ENCODE data around the gene ANGPTL2.

ANGPTL2 gene

GRCh38 chr9:127064335-127064734 is 58.1 kb downstream of the ANGPTL2 start:
- in situ Hi-C loops (cut with MboI; ENCODE audit: low pct_unique_long_range_greater_than_20kb, low sequenced_read_pairs), result no loop called here
- DNase-seq, result no peak

- no peak for DNase-seq
- in situ Hi-C loops (cut with MboI; ENCODE audit: low pct_unique_long_range_greater_than_20kb, low sequenced_read_pairs), result no loop called here
Measured at GRCh38 chr9:127061411-127061810, 61.0 kb downstream of the ANGPTL2 start.

GRCh38 chr9:127059765-127060361 is 62.6 kb downstream of the ANGPTL2 start:
- in situ Hi-C loops (cut with MboI; ENCODE audit: low pct_unique_long_range_greater_than_20kb, low sequenced_read_pairs), result no loop called here
- DNase-seq, result no peak

DNA sequence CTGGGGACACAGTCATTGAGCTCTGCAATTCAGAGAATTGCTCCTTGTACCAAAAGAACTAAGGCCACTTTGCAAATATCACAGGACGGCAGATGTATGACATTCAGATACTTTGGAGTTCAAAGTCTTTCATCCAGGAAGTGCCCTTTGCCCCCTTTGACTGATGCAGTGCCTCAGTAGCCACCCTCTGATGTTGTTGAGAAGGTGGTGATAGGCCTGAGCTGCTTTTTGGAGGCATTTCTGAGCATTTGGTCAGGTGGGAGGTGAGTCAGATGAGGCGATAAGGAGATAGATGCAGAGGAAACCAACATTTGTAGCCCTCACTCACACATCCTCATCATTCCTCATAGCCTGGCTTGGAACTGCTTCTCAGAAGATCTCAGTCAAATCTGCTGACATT is 63.4 kb downstream of the ANGPTL2 start:
- in situ Hi-C loops (cut with MboI; ENCODE audit: low pct_unique_long_range_greater_than_20kb, low sequenced_read_pairs), result no loop called here
- DNase-seq, result no peak

DNA sequence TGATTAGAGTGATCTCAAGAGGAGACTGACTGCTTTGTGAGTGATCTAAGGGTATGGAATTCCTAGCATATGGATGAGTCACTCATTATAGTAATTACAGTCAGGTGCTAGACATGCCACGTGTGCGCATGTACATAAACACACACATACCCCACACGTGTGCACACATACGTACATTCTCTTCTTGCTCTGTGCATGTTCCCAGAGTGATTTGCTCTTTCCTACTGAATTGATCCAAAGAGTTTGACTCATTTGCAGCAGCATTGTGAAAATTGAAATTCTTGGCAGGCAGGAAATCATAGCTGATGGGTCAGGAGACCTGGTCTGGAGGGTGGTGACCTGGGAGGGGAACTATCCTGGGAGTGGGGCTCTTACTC is 63.8 kb downstream of the ANGPTL2 start:
- in situ Hi-C loops (cut with MboI; ENCODE audit: low pct_unique_long_range_greater_than_20kb, low sequenced_read_pairs), result no loop called here
- no peak for DNase-seq

- in situ Hi-C loops (cut with MboI; ENCODE audit: low pct_unique_long_range_greater_than_20kb, low sequenced_read_pairs), result no loop called here
- DNase-seq, result no peak
Measured at GRCh38 chr9:127058011-127058644, 64.3 kb downstream of the ANGPTL2 start.

- in situ Hi-C loops (cut with MboI; ENCODE audit: low pct_unique_long_range_greater_than_20kb, low sequenced_read_pairs), result no loop called here
- no peak for DNase-seq
Measured at GRCh38 chr9:127056446-127056845, 66.0 kb downstream of the ANGPTL2 start.

DNA sequence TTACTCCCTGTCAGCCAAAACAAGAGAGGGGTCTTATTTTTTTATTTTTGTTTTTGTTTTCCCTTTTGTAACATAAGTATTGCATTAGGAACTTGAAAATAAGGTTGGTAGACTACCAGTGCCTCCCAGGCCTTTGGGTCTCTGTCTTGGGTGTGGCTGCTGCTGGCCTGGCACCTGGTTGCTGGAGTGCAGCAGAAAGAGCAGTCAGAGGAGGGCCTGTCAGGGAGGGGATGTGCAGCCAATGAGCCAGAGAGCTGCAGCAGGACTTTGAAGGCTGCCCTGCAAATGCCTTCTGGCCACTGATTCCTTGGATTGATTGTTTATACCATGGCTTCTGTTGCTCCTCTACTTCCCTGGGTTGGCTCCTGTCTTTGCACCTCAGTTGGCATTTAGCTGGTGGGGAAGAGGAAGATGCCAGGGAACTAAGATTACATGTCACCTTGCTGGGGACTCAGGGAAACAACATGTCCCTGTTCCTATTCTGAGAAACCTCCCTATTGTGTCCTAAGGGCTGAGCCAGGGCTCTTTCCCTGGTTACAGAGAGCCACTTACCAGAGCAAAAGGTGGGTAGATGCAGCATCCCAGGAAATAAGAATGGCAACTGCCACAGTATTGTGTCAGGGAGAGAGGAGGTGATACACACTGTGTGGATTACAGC is 66.6 kb downstream of the ANGPTL2 start:
- in situ Hi-C loops (cut with MboI; ENCODE audit: low pct_unique_long_range_greater_than_20kb, low sequenced_read_pairs), result no loop called here
- no peak for DNase-seq

GRCh38 chr9:127053960-127054359 is 68.5 kb downstream of the ANGPTL2 start:
- in situ Hi-C loops (cut with MboI; ENCODE audit: low pct_unique_long_range_greater_than_20kb, low sequenced_read_pairs), result no loop called here
- no peak for DNase-seq

DNA sequence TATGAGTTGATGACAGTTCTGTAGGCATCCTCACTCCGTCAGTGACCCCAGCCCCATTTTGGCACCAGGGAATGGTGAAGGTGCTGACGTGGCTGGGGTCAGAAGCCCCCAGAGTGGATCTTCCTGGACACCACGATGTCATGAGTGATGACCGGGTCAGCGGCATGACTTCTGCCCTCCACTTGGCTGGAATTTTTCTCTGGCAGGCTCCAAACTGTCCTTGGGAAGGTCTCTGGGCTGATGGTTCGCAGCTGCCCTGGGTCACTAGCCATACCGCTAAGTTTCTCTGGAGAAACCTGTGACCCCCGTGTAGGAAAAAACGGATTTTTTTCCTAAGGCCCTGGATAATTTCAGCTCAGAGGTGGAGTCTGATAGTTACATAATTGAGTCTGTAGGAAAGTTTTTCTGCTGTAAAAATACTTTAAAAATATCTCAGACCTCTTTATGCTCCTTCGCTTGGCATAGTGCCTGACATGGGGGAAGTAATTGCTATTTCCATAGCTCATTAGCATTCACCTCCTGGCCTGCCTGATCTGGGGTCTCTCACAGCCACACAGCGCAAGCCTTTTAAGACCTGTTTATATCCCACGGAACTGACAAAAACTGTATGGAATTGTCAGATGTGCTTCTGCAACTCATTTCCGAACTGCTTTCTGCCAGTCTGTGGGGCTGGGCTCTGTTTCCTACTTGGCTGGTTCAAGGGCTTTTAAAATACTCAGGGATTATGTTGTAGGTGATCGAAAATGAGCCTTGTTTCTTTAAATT is 69.2 kb downstream of the ANGPTL2 start:
- in situ Hi-C loops (cut with MboI; ENCODE audit: low pct_unique_long_range_greater_than_20kb, low sequenced_read_pairs), result no loop called here
- no peak for DNase-seq

DNA sequence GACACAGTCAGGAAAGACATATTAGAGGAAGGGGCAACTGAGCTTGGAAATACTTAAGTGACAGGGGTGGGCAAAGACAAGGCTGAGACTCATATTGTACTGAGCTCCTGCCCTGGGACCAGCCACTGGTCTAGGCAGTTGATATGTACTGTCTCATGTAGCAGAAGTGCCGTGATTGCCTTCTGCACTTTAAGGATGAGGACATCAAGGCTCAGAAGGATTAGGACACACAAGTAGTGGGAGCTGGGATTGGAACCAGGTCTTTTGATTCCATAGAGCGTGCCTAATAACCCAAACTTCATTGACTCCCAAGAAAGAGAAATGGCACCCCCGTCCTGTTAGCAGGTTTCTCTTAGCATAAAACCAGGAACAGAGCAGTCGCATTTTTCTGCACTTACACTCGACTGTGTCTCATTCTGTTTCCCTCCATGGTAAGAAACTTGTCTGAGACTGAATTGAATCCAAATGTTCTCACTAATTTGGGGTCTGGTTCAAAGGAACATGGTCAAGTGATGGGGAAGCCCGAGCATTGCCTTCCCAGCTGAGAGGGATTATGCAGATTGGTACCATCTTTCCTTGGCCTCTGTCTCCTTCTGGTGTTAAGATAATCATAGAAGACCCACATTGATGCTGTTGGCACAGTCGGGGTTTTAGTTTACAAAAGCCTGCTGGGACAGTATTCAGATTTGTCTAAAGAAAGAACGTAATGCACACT is 70.4 kb downstream of the ANGPTL2 start:
- in situ Hi-C loops (cut with MboI; ENCODE audit: low pct_unique_long_range_greater_than_20kb, low sequenced_read_pairs), result no loop called here
- DNase-seq, result no peak

DNA sequence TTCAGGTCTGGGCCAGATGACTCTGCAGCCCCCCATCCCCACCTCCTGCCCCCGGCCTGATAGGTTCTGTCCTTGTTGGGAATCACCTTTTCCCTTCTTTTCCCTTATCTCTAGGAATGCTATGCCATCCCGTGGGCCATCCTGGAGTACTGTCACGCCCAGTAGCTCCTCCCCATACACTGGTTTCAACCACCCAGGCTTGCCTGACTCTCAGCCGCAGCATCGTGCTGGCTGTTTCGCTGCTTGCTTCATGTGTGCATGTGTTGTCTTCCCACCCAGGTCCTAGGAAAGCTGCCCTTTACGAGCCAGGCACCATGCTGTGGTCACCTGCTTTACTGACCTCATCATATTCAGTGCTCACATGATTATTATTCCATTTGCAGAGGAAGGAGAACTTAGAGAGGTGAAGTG is 71.8 kb downstream of the ANGPTL2 start:
- no peak for DNase-seq
- in situ Hi-C loops (cut with MboI; ENCODE audit: low pct_unique_long_range_greater_than_20kb, low sequenced_read_pairs), result no loop called here

GRCh38 chr9:127050152-127050551 is 72.3 kb downstream of the ANGPTL2 start:
- no peak for DNase-seq
- in situ Hi-C loops (cut with MboI; ENCODE audit: low pct_unique_long_range_greater_than_20kb, low sequenced_read_pairs), result no loop called here

GRCh38 chr9:127049581-127049980 is 72.9 kb downstream of the ANGPTL2 start:
- in situ Hi-C loops (cut with MboI; ENCODE audit: low pct_unique_long_range_greater_than_20kb, low sequenced_read_pairs), result no loop called here
- DNase-seq, result no peak

DNA sequence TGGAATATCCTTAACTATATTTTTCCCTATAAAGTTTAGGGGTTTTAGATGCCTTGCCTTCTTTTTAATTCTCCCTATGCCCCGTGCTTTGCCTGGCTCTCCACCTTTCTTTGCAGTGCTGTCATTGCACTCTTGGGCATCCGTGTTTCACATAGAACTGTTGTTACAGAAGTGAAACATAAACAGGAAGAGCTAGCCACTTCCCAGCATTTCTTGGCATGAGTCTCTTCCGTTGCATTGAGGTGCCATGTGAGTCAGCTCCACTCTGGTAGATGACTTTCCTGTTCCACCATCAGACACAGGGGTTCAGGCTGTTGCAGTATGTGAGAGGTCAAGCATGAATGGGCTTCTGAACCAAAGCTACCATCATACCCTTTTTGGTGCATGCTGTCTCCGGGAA is 73.4 kb downstream of the ANGPTL2 start:
- in situ Hi-C loops (cut with MboI; ENCODE audit: low pct_unique_long_range_greater_than_20kb, low sequenced_read_pairs), result no loop called here
- no peak for DNase-seq

GRCh38 chr9:127047971-127048370 is 74.5 kb downstream of the ANGPTL2 start:
- DNase-seq, result no peak
- in situ Hi-C loops (cut with MboI; ENCODE audit: low pct_unique_long_range_greater_than_20kb, low sequenced_read_pairs), result no loop called here

- in situ Hi-C loops (cut with MboI; ENCODE audit: low pct_unique_long_range_greater_than_20kb, low sequenced_read_pairs), result no loop called here
- no peak for DNase-seq
Measured at GRCh38 chr9:127045148-127045547, 77.3 kb downstream of the ANGPTL2 start.

DNA sequence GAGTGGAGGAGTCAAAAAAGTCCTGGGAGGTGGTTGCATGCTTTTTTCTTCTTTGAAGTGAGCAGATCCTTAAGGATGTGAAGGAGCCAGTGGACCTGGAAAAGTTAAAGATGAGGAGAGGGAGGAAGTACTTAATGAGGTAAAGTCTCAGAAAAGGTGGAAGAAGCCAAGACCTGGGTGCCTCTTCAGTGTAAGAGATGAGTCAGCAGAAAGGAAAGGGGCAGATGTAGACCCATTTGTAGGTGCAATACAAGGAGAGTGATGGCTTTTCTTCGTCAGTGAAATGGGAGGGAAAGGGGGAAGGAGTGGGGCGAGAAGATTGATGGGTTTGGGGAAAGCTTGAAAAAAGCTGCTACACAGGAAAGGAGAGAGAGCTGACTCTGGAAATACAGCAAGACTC is 82.9 kb downstream of the ANGPTL2 start:
- in situ Hi-C loops (cut with MboI; ENCODE audit: low pct_unique_long_range_greater_than_20kb, low sequenced_read_pairs), result no loop called here
- no peak for DNase-seq

DNA sequence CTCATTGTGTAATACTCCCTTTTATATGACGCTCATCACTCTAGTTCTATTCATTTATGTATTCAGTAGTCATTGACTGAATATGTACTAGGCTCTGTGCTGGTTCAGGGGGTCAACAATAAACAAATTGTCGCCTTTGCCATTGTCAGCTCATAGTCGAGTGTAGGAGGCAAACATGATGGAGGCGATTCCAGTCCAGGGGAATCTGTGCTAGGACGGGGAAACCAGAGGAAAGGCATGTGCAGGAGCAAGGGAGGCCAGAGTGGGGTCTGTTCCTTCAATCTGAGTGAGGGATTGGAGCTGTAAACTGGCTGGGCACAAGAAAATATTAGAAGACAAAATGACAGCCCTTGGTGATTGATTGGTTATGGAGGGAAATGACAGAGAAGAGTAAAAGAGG is 83.9 kb downstream of the ANGPTL2 start:
- no peak for DNase-seq
- in situ Hi-C loops (cut with MboI; ENCODE audit: low pct_unique_long_range_greater_than_20kb, low sequenced_read_pairs), result no loop called here
